ENCODE data around the gene CALHM6. TPM values are rescaled to one million over a fixed set of nuclear protein-coding genes. Genes with fewer than 3 reads are reported as not detected.

The CALHM6 gene
- polyA plus RNA-seq, 1 of the 3 experiments (the other 2 are of a cell fraction) = 0.51 TPM

DNA sequence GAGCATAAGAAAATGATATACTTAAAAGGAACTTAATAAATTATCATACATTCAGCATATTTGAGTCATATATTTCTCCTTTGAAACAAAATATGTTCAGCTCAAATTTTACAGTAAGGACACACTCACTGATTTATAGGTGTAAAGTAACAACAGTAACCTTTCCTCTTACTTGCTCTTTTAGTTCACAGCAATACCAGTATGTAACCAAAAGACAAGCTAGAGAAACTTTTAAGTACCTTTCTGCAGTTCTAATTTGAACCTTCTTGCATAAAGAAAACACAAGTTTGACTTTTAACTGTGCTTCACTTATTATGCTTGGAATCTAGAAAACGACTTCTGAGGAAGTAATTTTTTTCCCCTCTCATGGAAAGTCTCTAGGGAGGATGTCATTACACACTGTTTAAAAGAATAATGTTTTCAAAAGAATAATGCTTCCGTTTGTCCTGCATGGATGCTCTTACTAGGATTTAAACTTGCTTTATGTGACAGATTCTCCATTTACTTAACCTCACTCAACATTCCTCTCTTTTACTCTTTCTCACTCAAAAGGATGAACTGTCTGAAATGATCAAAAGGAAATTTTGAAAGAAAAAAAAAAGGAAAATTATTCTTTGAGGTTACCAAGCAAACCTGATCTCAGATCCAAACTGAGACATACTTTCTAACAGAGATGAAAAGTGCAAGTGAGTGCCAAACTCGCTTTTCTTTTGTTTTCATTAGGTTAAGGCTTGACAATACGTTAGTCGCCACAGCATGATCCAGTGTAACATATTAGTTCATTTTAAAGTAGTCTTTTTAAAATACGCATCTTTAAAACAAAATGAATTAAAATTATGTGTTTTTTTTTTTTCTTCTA, 22.4 kb upstream of the CALHM6 start:
- ChIA-PET POLR2A (no interaction called here), CTCF (no interaction called here)
- H3K79me2 ChIP-seq (ENCODE audit: insufficient read depth) = no peaks in the 10 kb centered on the region
- peaks cover 11% of the 10 kb centered on the region for H3F3A ChIP-seq (replicated peaks; ENCODE audit: insufficient read depth)
- peak overlapping the region; percentile 25 for H3K4me2 ChIP-seq
- H3K27ac ChIP-seq (ENCODE audit: low read depth in 2 of 2, low read length in 1 of 2) = peak overlapping the region in 1 of 2 experiments; percentile 39; a peak in 3 of 4 replicates
- H3K9me2 ChIP-seq = no peaks in the 10 kb centered on the region
- no peak overlapping the region; the same call in 1 of the 2 replicates for H3K9ac ChIP-seq
- H4K20me1 ChIP-seq (ENCODE audit: insufficient read depth) = no peaks in the 10 kb centered on the region
- H3K36me3 ChIP-seq (replicated peaks in 1 of 2; ENCODE audit: control insufficient read depth in 1 of 2, insufficient read depth in 2 of 2, low read length in 1 of 2) = peaks cover 22 to 29% of the 10 kb centered on the region in 2 experiments
- H3K4me1 ChIP-seq (ENCODE audit: control insufficient read depth in 1 of 2, insufficient read depth in 2 of 2, low read depth in 1 of 2, low read length in 1 of 2) = peaks cover 0 to 17% of the 10 kb centered on the region in 2 experiments; a peak in 2 of 4 replicates
- H3K4me3 ChIP-seq (ENCODE audit: low read depth in 2 of 2, low read length in 1 of 2) = no peak overlapping the region
- TF ChIP-seq FOXM1 (IDR thresholded peaks at IDR 0.05; ENCODE audit: low read depth) (no peak), YY1 (IDR thresholded peaks at IDR 0.05; ENCODE audit: low read depth) (no peak), GABPA (IDR thresholded peaks at IDR 0.05; ENCODE audit: low read depth) (no peak), FOSL2 (IDR thresholded peaks at IDR 0.05; ENCODE audit: borderline replicate concordance, low read depth) (no peak), MXI1 (IDR thresholded peaks at IDR 0.05; ENCODE audit: low read depth, low read length) (no peak), MEF2A (IDR thresholded peaks at IDR 0.05; ENCODE audit: borderline replicate concordance, low read depth) (no peak), ELF1 (IDR thresholded peaks at IDR 0.05) (no peak)
- TF ChIP-seq, protein P1, sequence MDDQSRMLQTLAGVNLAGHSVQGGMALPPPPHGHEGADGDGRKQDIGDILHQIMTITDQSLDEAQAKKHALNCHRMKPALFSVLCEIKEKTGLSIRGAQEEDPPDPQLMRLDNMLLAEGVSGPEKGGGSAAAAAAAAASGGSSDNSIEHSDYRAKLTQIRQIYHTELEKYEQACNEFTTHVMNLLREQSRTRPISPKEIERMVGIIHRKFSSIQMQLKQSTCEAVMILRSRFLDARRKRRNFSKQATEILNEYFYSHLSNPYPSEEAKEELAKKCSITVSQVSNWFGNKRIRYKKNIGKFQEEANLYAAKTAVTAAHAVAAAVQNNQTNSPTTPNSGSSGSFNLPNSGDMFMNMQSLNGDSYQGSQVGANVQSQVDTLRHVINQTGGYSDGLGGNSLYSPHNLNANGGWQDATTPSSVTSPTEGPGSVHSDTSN (IDR thresholded peaks at IDR 0.05) = no peak
- TF ChIP-seq, protein P2, sequence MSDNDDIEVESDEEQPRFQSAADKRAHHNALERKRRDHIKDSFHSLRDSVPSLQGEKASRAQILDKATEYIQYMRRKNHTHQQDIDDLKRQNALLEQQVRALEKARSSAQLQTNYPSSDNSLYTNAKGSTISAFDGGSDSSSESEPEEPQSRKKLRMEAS (IDR thresholded peaks at IDR 0.05; ENCODE audit: low read depth) = no peak
- WGBS (ENCODE audit: low lambda C conversion rate) = 86% methylated on average over 6 of the region's 6 CpGs
- DNase-seq = no peak
- H3K27me3 ChIP-seq (ENCODE audit: insufficient read depth) = no peaks in the 10 kb centered on the region
- H2AFZ ChIP-seq (ENCODE audit: low read depth) = no peak overlapping the region
- H3K9me3 ChIP-seq = no peaks in the 10 kb centered on the region

DNA sequence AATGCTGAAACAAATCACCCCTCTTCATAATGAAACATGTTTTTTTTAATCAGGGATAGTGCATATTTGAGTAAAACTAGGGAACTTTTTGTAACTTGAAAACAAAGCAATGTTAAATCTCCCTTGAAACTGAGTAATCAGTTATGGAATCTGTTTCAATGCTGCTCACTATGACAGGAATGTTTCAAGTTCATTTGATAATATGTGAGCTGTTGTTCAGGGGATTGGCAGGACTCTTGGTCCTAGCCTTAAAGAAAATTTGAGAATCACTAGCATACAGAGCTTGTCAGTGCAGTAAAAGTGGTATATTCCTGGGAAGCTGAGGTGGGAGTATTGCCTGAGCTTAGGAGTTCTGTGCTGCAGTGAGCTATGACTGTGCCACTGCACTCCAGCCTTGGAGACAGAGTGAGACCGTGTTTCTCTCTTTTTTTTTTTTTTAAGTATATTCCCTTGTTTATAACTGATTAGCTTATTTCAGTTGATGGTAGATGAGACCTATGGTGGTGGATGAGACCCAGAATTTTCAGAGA, 21.6 kb upstream of the CALHM6 start:
- CTCF ChIA-PET = interaction anchor here (0.8 kb wide), 1 partner anchor 171 kb away, joined by 4 read pairs; no protein-coding TSS in a partner anchor
- Histone ChIP-seq H4K20me1 (ENCODE audit: insufficient read depth) (no peaks in the 10 kb centered on the region), H3K4me1 (ENCODE audit: control insufficient read depth in 1 of 2, insufficient read depth in 2 of 2, low read depth in 1 of 2, low read length in 1 of 2) (peaks cover 0 to 17% of the 10 kb centered on the region in 2 experiments; a peak in 2 of 4 replicates), H3K4me3 (ENCODE audit: low read depth in 2 of 2, low read length in 1 of 2) (no peak overlapping the region), H3K27me3 (ENCODE audit: insufficient read depth) (no peaks in the 10 kb centered on the region), H3F3A (replicated peaks; ENCODE audit: insufficient read depth) (peaks cover 6% of the 10 kb centered on the region), H3K4me2 (peak overlapping the region; percentile 25), H2AFZ (ENCODE audit: low read depth) (no peak overlapping the region), H3K9me3 (no peaks in the 10 kb centered on the region), H3K79me2 (ENCODE audit: insufficient read depth) (no peaks in the 10 kb centered on the region), H3K36me3 (replicated peaks in 1 of 2; ENCODE audit: control insufficient read depth in 1 of 2, insufficient read depth in 2 of 2, low read length in 1 of 2) (peaks cover 15 to 21% of the 10 kb centered on the region in 2 experiments), H3K9ac (no peak overlapping the region; the same call in 1 of the 2 replicates), H3K9me2 (no peaks in the 10 kb centered on the region), H3K27ac (ENCODE audit: low read depth in 2 of 2, low read length in 1 of 2) (peak overlapping the region in 1 of 2 experiments; percentile 39; a peak in 3 of 4 replicates)
- POLR2A ChIA-PET = no interaction called here
- TF ChIP-seq, protein P1 (IDR thresholded peaks at IDR 0.05) = peak; percentile 42; the same call in 1 of the 2 replicates
- TF ChIP-seq RAD21 (IDR thresholded peaks at IDR 0.05; ENCODE audit: low read length) (no peak), RCOR1 (IDR thresholded peaks at IDR 0.05; ENCODE audit: low read length) (no peak)
- 100% methylated on average over 1 of the region's 1 CpG for WGBS (ENCODE audit: low lambda C conversion rate)
- no peak for DNase-seq
